Activated CD4-positive, alpha-beta memory T cell treated with anti-CD3 and anti-CD28 coated beads, Interleukin-2, amount 10 ng/mL, durations not matched to agents 7 days and 5 days (primary cell): ENCODE measurements around the gene MGAT4B. TPM values are rescaled to one million over a fixed set of nuclear protein-coding genes. Genes with fewer than 3 reads are reported as not detected.

Experiments used
- CTCF ChIA-PET: fragments of 350-600 bp; sonication (Branson Sonifier 250); formaldehyde crosslinking; loops from one replicate; lab custom pipeline; 2021; ENCODE audit warnings: antibody characterized with exemption, inconsistent platforms; lab: Charles Lee
- POLR2A ChIA-PET: fragments of 350-600 bp; sonication (Branson Sonifier 250); formaldehyde crosslinking; loops from one replicate; lab custom pipeline; 2021; ENCODE audit warnings: antibody characterized with exemption; lab: Charles Lee
- DNase-seq: peaks from one replicate; pipeline ENCODE4 v3.0.0-alpha.2; 2020
- H3K27ac Mint-ChIP-seq: one replicate; pipeline ENCODE4 v1.8.0; 2021; ENCODE audit warnings: mild to moderate bottlenecking, mixed read lengths
- H3K27me3 Mint-ChIP-seq: one replicate; pipeline ENCODE4 v1.8.0; 2021; ENCODE audit warnings: mixed read lengths
- H3K36me3 Mint-ChIP-seq: one replicate; pipeline ENCODE4 v1.8.0; 2021; ENCODE audit warnings: low read depth, mixed read lengths
- H3K4me1 Mint-ChIP-seq: one replicate; pipeline ENCODE4 v1.8.0; 2021; ENCODE audit warnings: mixed read lengths
- H3K4me3 Mint-ChIP-seq: one replicate; pipeline ENCODE4 v1.8.0; 2021; ENCODE audit warnings: mild to moderate bottlenecking, mixed read lengths
- H3K9me3 Mint-ChIP-seq: one replicate; pipeline ENCODE4 v1.8.0; 2021; ENCODE audit warnings: mixed read lengths
- total RNA-seq, 2 experiments: library from RNA; stranded (reverse); gene quantifications; one replicate each; pipeline ENCODE4 v1.2.3, GENCODE V29; 2021

The MGAT4B gene
- total RNA-seq, 2 experiments from 2014 or later, result 94.8 to 95.7 TPM

DNA sequence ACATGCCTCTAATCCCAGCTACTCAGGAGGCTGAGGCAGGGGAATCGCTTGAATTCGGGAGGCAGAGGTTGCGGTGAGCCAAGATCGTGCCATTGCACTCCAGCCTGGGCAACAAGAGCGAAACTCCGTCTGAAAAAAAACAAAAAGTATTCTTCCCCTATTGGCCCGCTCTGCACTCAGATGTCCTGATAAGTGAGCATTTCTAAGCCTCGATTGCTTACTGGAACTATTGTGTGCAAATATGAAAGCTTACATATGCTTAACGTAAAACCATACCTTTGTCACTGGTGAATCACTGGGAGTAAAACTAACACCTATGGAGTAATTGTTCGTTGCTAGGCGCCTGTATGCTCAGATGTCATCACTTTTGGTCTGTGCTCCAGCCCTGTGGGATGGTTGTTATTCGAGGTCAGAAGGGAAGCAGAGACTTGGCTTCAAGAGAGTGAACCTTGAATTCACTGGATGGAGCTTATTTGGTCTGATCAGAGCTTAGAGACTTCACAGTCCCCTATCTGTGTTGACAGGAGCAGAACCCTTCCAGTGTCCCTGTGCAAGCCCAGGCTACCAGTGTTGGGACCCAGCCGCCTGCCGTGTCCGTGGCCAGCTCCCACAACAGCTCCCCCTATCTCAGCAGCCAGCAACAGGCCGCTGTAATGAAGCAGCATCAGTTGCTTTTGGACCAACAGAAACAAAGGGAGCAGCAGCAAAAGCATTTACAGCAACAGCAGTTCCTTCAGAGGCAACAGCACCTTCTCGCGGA lies 38.2 kb downstream of the MGAT4B start:
- H3K4me1 Mint-ChIP-seq, result peaks cover 15% of the 10 kb centered on the region
- H3K27me3 Mint-ChIP-seq, result no peaks in the 10 kb centered on the region
- peaks cover 70% of the 10 kb centered on the region for H3K36me3 Mint-ChIP-seq
- DNase-seq, result no peak
- H3K4me3 Mint-ChIP-seq, result no peak overlapping the region
- ChIA-PET CTCF (interaction anchor here (1.4 kb wide), 1 partner anchor 9 kb away, joined by 4 read pairs; no protein-coding TSS in a partner anchor), POLR2A (interaction anchor here (1.3 kb wide), 1 partner anchor 91 kb away, joined by 3 read pairs; no protein-coding TSS in a partner anchor)
- no peak overlapping the region for H3K27ac Mint-ChIP-seq
- no peaks in the 10 kb centered on the region for H3K9me3 Mint-ChIP-seq

GRCh38 chr5:179767496-179768100 lies 39.1 kb downstream of the MGAT4B start:
- H3K36me3 Mint-ChIP-seq, result peaks cover 61% of the 10 kb centered on the region
- DNase-seq, result no peak
- no peak overlapping the region for H3K27ac Mint-ChIP-seq
- H3K9me3 Mint-ChIP-seq, result no peaks in the 10 kb centered on the region
- POLR2A ChIA-PET, result interaction anchor here (1.3 kb wide), 1 partner anchor 90 kb away, joined by 3 read pairs; no protein-coding TSS in a partner anchor
- H3K4me1 Mint-ChIP-seq, result peaks cover 24% of the 10 kb centered on the region
- H3K4me3 Mint-ChIP-seq, result no peak overlapping the region
- H3K27me3 Mint-ChIP-seq, result no peaks in the 10 kb centered on the region
- CTCF ChIA-PET, result interaction anchor here (0.9 to 1.7 kb wide), 3 partner anchors 10 to 55 kb away, joined by 4 to 6 read pairs (median 4); no protein-coding TSS in a partner anchor

DNA sequence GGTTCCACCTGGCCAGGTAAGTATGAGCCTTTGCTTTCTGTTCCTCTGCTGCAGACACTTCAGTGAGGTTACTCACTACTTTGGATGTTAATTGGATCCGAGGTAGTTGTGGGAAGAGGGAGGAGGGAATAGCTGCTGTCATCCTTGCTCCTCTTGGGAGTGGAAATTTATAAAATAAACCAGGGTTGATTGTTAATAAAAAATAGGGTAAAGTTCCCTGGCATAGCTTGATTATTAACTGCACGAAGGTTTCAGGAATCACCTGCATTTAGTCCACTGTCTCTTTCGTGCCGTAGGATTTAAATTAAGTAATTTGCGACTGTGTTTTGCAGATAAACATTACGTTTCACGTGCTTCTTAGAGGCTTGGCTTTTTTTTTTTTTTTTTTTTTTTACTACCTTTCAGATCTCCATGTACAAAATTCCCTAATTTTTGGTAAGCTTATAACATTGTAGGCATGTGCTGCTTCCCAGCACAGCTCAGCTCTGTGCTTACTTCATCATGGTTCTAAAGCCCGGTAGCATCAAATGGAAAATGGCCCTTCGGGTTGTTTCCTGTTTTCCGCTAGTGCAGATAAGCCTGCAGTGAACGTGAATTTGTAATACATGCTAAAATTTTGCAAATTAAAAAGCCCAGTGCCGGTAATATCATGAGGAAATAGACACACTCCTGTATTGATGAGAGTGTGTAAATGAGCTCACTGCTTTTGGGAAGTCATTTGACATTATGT lies 39.8 kb downstream of the MGAT4B start:
- Mint-ChIP-seq H3K4me3 (no peak overlapping the region), H3K4me1 (peaks cover 31% of the 10 kb centered on the region), H3K9me3 (no peaks in the 10 kb centered on the region), H3K27ac (no peak overlapping the region), H3K36me3 (peaks cover 56% of the 10 kb centered on the region), H3K27me3 (no peaks in the 10 kb centered on the region)
- ChIA-PET POLR2A (interaction anchor here (1.3 kb wide), 1 partner anchor 89 kb away, joined by 3 read pairs; no protein-coding TSS in a partner anchor), CTCF (interaction anchor here (0.9 to 1.7 kb wide), 2 partner anchors 11 to 55 kb away, joined by 4 to 6 read pairs; no protein-coding TSS in a partner anchor)
- no peak for DNase-seq

GRCh38 chr5:179766021-179766725 lies 40.5 kb downstream of the MGAT4B start:
- H3K4me1 Mint-ChIP-seq, result peaks cover 37% of the 10 kb centered on the region
- H3K27me3 Mint-ChIP-seq, result no peaks in the 10 kb centered on the region
- no peaks in the 10 kb centered on the region for H3K9me3 Mint-ChIP-seq
- no peak overlapping the region for H3K27ac Mint-ChIP-seq
- no peak overlapping the region for H3K4me3 Mint-ChIP-seq
- ChIA-PET CTCF (interaction anchor here (1.7 kb wide), 1 partner anchor 56 kb away, joined by 4 read pairs; no protein-coding TSS in a partner anchor), POLR2A (no interaction called here)
- H3K36me3 Mint-ChIP-seq, result peaks cover 51% of the 10 kb centered on the region
- DNase-seq, result no peak

DNA sequence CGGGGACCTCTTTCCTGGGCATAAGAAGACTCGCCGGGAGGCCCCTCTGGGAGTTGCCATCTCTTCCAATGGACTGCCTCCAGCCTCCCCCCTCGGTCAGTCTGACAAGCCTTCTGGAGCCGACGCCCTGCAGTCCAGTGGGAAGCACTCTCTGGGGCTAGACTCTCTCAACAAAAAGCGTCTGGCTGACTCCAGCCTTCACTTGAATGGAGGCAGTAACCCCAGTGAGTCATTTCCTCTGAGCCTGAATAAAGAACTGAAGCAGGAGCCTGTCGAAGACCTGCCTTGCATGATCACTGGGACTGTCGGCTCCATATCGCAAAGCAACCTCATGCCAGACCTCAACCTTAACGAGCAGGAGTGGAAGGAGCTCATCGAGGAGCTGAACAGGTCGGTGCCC lies 41.3 kb downstream of the MGAT4B start:
- H3K27ac Mint-ChIP-seq, result no peak overlapping the region
- CTCF ChIA-PET, result interaction anchor here (4.0 kb wide), 1 partner anchor 12 kb away, joined by 32 read pairs; no protein-coding TSS in a partner anchor
- H3K9me3 Mint-ChIP-seq, result no peaks in the 10 kb centered on the region
- H3K36me3 Mint-ChIP-seq, result peaks cover 43% of the 10 kb centered on the region
- POLR2A ChIA-PET, result no interaction called here
- no peaks in the 10 kb centered on the region for H3K27me3 Mint-ChIP-seq
- no peak for DNase-seq
- H3K4me3 Mint-ChIP-seq, result no peak overlapping the region
- H3K4me1 Mint-ChIP-seq, result peaks cover 39% of the 10 kb centered on the region

- H3K27ac Mint-ChIP-seq, result no peak overlapping the region
- H3K27me3 Mint-ChIP-seq, result no peaks in the 10 kb centered on the region
- H3K4me1 Mint-ChIP-seq, result peaks cover 53% of the 10 kb centered on the region
- ChIA-PET CTCF (interaction anchor here (0.6 to 4.0 kb wide), 9 partner anchors 11 to 1513 kb away, joined by 3 to 32 read pairs (median 5); partner anchors contain the start of gene LTC4S), POLR2A (interaction anchor here (0.8 to 1.8 kb wide), 4 partner anchors 32 to 141 kb away, joined by 3 to 7 read pairs (median 4); partner anchors contain the start of genes HNRNPH1 and MAML1)
- no peak for DNase-seq
- H3K36me3 Mint-ChIP-seq, result peaks cover 35% of the 10 kb centered on the region
- no peak overlapping the region for H3K4me3 Mint-ChIP-seq
- H3K9me3 Mint-ChIP-seq, result no peaks in the 10 kb centered on the region
These were observed 42.6 kb downstream of the MGAT4B start for GRCh38 chr5:179764056-179764455.

GRCh38 chr5:179763215-179763945 lies 43.3 kb downstream of the MGAT4B start:
- H3K4me1 Mint-ChIP-seq, result peaks cover 55% of the 10 kb centered on the region

GRCh38 chr5:179762781-179763176 lies 43.9 kb downstream of the MGAT4B start:
- ChIA-PET POLR2A (interaction anchor here (0.6 to 2.0 kb wide), 10 partner anchors 13 to 139 kb away, joined by 3 to 10 read pairs (median 5); partner anchors contain the start of genes HNRNPH1, LTC4S and MAML1), CTCF (interaction anchor here (0.7 to 4.0 kb wide), 22 partner anchors 8 to 329 kb away, joined by 3 to 32 read pairs (median 4); partner anchors contain the start of genes LTC4S, MAML1 and RUFY1)
- Mint-ChIP-seq H3K27me3 (no peaks in the 10 kb centered on the region), H3K36me3 (peaks cover 26% of the 10 kb centered on the region), H3K9me3 (no peaks in the 10 kb centered on the region), H3K4me1 (peaks cover 54% of the 10 kb centered on the region), H3K27ac (peak overlapping the region; percentile 62), H3K4me3 (no peak overlapping the region)
- DNase-seq, result no peak

More at GRCh38 chr5:179763215-179763945, 43.3 kb downstream of the MGAT4B start:
- peak; percentile 54 for DNase-seq
- Mint-ChIP-seq H3K27ac (no peak overlapping the region), H3K9me3 (no peaks in the 10 kb centered on the region), H3K4me3 (no peak overlapping the region), H3K36me3 (peaks cover 30% of the 10 kb centered on the region), H3K27me3 (no peaks in the 10 kb centered on the region)
- ChIA-PET POLR2A (interaction anchor here (0.6 to 2.0 kb wide), 9 partner anchors 13 to 140 kb away, joined by 3 to 7 read pairs (median 3); partner anchors contain the start of genes HNRNPH1 and MAML1), CTCF (interaction anchor here (0.5 to 4.0 kb wide), 26 partner anchors 8 to 1512 kb away, joined by 3 to 32 read pairs (median 4); partner anchors contain the start of genes LTC4S, MAML1 and RUFY1)

DNA sequence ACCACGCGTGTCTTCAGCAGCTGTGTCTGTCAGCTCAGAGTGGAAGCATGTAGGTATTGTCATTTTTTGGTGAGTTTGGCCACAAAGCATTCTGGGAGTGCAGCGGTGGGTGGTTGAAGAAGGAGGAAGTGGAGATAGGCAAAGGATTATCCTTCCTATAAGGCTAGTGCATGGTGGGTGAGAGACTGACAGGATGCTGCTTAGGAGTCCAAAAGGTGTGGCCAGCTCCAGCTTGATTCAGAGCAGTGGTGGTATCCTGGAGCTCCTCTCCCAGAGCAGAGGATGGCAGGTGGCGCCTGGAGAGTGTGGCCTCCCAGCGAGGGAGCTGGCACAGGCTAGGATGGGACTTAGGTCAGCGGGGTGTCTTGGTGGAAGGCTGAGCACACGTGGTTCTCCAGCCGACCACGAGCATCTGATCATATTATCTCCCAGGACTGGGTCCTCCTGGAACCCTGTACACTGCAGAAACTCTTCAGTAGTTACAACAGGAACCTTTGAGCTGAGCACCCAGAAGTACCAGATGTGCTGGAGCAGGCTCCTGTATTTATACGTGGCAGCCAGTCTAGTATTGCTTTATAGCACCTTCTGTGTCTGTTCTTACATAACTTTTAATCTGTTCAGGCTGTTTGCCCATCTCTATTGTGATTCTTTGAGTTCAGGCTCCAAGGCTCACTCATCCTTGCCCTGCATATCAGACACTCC lies 44.4 kb downstream of the MGAT4B start:
- Mint-ChIP-seq H3K4me3 (no peak overlapping the region), H3K27ac (peak overlapping the region; percentile 62), H3K9me3 (no peaks in the 10 kb centered on the region), H3K27me3 (no peaks in the 10 kb centered on the region), H3K4me1 (peaks cover 57% of the 10 kb centered on the region), H3K36me3 (peaks cover 22% of the 10 kb centered on the region)
- ChIA-PET CTCF (interaction anchor here (0.7 to 4.0 kb wide), 19 partner anchors 9 to 329 kb away, joined by 3 to 32 read pairs (median 4); partner anchors contain the start of genes LTC4S, MAML1 and RUFY1), POLR2A (interaction anchor here (1.2 to 2.0 kb wide), 7 partner anchors 29 to 139 kb away, joined by 3 to 10 read pairs (median 5); partner anchors contain the start of genes HNRNPH1, LTC4S and MAML1)
- peak; percentile 59 for DNase-seq

GRCh38 chr5:179759581-179760551 lies 46.8 kb downstream of the MGAT4B start:
- ChIA-PET POLR2A (interaction anchor here (1.5 kb wide), 1 partner anchor 17 kb away, joined by 3 read pairs; no protein-coding TSS in a partner anchor), CTCF (no interaction called here)
- Mint-ChIP-seq H3K36me3 (peaks cover 3% of the 10 kb centered on the region), H3K9me3 (no peaks in the 10 kb centered on the region), H3K27ac (peak overlapping the region; percentile 57), H3K4me1 (peaks cover 56% of the 10 kb centered on the region), H3K4me3 (no peak overlapping the region), H3K27me3 (no peaks in the 10 kb centered on the region)
- DNase-seq, result no peak
